NB4 (cell line): ENCODE measurements around the gene BACH2.

Experiments used
- CTCF ChIP-seq: IDR thresholded peaks from one replicate; pipeline ENCODE4 v1.5.1; 2012; ENCODE audit warnings: low read depth, low read length
- MYC ChIP-seq: IDR thresholded peaks from 2 replicates; pipeline ENCODE4 v1.6.1; 2011; ENCODE audit warnings: low read depth, low read length
- POLR2A ChIP-seq: IDR thresholded peaks from 2 replicates; pipeline ENCODE4 v1.6.1; 2011; ENCODE audit warnings: mild to moderate bottlenecking; ENCODE audit not compliant: insufficient read length; ENCODE audit errors: extremely low read depth

- TF ChIP-seq POLR2A (no peak), CTCF (no peak), MYC (no peak)
Observed at GRCh38 chr6:90266905-90267621, 29.6 kb downstream of the BACH2 start.
